ENCODE results near the gene MYL6B. TPM values are rescaled to one million over a fixed set of nuclear protein-coding genes. Genes with fewer than 3 reads are reported as not detected.

Gene MYL6B
- total and polyA plus RNA-seq, 2 experiments from 2014 or later: 96.9 to 164 TPM

DNA sequence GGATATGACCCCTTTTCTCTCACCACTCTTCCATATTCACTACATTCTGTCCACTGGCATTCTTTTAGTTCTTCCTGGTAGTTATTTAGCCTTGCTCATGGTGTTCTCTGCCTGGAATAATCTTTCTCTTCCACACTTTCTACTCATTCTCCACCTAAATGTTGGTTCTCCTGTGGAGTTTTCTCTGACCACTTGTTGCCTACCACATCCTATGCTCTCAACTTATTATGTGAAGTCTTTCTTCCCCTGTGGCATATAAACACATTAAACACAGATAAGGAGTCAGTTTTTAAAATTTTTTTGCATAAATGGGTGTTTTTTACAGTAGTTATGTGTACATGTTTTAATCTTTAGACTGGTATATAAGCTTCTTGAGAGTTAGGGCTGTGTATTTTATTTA lies 40.2 kb downstream of the MYL6B start:
- no peak for TF ChIP-seq JUNB (IDR thresholded peaks at IDR 0.05; ENCODE audit: unreplicated experiment)
- TF ChIP-seq, protein P1, sequence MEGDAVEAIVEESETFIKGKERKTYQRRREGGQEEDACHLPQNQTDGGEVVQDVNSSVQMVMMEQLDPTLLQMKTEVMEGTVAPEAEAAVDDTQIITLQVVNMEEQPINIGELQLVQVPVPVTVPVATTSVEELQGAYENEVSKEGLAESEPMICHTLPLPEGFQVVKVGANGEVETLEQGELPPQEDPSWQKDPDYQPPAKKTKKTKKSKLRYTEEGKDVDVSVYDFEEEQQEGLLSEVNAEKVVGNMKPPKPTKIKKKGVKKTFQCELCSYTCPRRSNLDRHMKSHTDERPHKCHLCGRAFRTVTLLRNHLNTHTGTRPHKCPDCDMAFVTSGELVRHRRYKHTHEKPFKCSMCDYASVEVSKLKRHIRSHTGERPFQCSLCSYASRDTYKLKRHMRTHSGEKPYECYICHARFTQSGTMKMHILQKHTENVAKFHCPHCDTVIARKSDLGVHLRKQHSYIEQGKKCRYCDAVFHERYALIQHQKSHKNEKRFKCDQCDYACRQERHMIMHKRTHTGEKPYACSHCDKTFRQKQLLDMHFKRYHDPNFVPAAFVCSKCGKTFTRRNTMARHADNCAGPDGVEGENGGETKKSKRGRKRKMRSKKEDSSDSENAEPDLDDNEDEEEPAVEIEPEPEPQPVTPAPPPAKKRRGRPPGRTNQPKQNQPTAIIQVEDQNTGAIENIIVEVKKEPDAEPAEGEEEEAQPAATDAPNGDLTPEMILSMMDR (conservative IDR thresholded peaks at IDR 0.05; ENCODE audit: low read depth in 2 of 2): no peak
- TF ChIP-seq EZH2 (IDR thresholded peaks at IDR 0.05; ENCODE audit: low read depth, unreplicated experiment): no peak
- no peak for TF ChIP-seq EZH2phosphoT487 (IDR thresholded peaks at IDR 0.05; ENCODE audit: unreplicated experiment)
- TF ChIP-seq, protein P2, sequence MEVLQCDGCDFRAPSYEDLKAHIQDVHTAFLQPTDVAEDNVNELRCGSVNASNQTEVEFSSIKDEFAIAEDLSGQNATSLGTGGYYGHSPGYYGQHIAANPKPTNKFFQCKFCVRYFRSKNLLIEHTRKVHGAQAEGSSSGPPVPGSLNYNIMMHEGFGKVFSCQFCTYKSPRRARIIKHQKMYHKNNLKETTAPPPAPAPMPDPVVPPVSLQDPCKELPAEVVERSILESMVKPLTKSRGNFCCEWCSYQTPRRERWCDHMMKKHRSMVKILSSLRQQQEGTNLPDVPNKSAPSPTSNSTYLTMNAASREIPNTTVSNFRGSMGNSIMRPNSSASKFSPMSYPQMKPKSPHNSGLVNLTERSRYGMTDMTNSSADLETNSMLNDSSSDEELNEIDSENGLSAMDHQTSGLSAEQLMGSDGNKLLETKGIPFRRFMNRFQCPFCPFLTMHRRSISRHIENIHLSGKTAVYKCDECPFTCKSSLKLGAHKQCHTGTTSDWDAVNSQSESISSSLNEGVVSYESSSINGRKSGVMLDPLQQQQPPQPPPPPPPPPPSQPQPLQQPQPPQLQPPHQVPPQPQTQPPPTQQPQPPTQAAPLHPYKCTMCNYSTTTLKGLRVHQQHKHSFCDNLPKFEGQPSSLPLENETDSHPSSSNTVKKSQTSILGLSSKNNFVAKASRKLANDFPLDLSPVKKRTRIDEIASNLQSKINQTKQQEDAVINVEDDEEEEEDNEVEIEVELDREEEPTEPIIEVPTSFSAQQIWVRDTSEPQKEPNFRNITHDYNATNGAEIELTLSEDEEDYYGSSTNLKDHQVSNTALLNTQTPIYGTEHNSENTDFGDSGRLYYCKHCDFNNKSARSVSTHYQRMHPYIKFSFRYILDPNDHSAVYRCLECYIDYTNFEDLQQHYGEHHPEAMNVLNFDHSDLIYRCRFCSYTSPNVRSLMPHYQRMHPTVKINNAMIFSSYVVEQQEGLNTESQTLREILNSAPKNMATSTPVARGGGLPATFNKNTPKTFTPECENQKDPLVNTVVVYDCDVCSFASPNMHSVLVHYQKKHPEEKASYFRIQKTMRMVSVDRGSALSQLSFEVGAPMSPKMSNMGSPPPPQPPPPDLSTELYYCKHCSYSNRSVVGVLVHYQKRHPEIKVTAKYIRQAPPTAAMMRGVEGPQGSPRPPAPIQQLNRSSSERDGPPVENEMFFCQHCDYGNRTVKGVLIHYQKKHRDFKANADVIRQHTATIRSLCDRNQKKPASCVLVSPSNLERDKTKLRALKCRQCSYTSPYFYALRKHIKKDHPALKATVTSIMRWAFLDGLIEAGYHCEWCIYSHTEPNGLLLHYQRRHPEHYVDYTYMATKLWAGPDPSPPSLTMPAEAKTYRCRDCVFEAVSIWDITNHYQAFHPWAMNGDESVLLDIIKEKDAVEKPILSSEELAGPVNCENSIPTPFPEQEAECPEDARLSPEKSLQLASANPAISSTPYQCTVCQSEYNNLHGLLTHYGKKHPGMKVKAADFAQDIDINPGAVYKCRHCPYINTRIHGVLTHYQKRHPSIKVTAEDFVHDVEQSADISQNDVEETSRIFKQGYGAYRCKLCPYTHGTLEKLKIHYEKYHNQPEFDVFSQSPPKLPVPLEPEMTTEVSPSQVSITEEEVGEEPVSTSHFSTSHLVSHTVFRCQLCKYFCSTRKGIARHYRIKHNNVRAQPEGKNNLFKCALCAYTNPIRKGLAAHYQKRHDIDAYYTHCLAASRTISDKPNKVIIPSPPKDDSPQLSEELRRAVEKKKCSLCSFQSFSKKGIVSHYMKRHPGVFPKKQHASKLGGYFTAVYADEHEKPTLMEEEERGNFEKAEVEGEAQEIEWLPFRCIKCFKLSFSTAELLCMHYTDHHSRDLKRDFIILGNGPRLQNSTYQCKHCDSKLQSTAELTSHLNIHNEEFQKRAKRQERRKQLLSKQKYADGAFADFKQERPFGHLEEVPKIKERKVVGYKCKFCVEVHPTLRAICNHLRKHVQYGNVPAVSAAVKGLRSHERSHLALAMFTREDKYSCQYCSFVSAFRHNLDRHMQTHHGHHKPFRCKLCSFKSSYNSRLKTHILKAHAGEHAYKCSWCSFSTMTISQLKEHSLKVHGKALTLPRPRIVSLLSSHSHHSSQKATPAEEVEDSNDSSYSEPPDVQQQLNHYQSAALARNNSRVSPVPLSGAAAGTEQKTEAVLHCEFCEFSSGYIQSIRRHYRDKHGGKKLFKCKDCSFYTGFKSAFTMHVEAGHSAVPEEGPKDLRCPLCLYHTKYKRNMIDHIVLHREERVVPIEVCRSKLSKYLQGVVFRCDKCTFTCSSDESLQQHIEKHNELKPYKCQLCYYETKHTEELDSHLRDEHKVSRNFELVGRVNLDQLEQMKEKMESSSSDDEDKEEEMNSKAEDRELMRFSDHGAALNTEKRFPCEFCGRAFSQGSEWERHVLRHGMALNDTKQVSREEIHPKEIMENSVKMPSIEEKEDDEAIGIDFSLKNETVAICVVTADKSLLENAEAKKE (CRISPR knock-in tag; IDR thresholded peaks at IDR 0.05): no peak
- no peak for TF ChIP-seq ZNF331 (CRISPR knock-in tag; IDR thresholded peaks at IDR 0.05; ENCODE audit: low read depth)
- Histone ChIP-seq H3K36me3 (ENCODE audit: insufficient read depth) (no peaks in the 10 kb centered on the region), H3K4me3 (no peak overlapping the region), H3K4me1 (ENCODE audit: insufficient read depth) (peaks cover 9% of the 10 kb centered on the region), H3K4me2 (no peak overlapping the region), H3F3A (replicated peaks; ENCODE audit: low read depth) (peaks cover 8% of the 10 kb centered on the region; the same call in 1 of the 2 replicates), H3K27ac (ENCODE audit: low read depth) (no peak overlapping the region), H3K27me3 (ENCODE audit: insufficient read depth) (no peaks in the 10 kb centered on the region), H2AFZ (no peak overlapping the region), H3K9me2 (ENCODE audit: insufficient read depth) (0 out of 2 replicates have a peak, but pooled peaks cover 3% of the 10 kb centered on the region), H4K20me1 (replicated peaks; ENCODE audit: insufficient read depth) (no peaks in the 10 kb centered on the region; the same call in 1 of the 2 replicates), H3K79me2 (replicated peaks; ENCODE audit: insufficient read depth) (peaks cover 13% of the 10 kb centered on the region)
- ATAC-seq (no peak), DNase-seq (ENCODE audit: low spot score) (no peak)
- Mint-ChIP-seq H3K4me3 (no peak overlapping the region; the same call in 2 of the 3 replicates), H3K27ac (no peak overlapping the region), H3K36me3 (ENCODE audit: low read depth) (peaks cover 25% of the 10 kb centered on the region), H3K27me3 (ENCODE audit: insufficient read depth, low read depth, poor library complexity) (peaks cover 17% of the 10 kb centered on the region), H3K4me1 (peaks cover 30% of the 10 kb centered on the region), H3K9me3 (peaks cover 6% of the 10 kb centered on the region; the same call in 2 of the 3 replicates)

Data from GM23338 (cell line).